GM11168 (cell line): Measurements from ENCODE around the gene DIPK1C.

Experiments used
- in situ Hi-C: fragments of 300-500 bp; cut with MboI; formaldehyde crosslinking; loops from one replicate; pipeline ENCODE4 v1.12.0; 2022; ENCODE audit warnings: low sequenced_read_pairs; ENCODE audit not compliant: unreplicated experiment

DIPK1C gene

GRCh38 chr18:74395648-74396154 is 61.4 kb downstream of the DIPK1C start:
- in situ Hi-C loops = no loop called here

DNA sequence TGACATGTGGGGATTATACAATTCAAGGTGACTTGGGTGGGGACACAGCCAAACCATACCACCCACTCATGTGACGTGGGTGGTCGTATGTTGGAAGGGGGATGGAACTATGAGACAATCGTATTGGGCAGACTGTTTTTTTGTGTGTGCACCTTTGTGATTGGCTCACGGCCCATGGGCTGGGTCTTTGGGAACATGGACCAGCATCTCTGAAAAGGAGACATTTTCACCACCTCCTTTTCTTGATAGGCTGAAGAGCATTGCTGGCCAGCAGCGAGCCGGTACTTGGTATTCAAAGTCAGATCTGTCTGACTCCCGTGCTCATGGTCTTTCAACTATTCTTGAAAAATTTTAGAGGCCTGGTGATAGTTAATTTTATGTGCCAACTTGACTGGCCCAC is 62.1 kb downstream of the DIPK1C start:
- in situ Hi-C loops = no loop called here

DNA sequence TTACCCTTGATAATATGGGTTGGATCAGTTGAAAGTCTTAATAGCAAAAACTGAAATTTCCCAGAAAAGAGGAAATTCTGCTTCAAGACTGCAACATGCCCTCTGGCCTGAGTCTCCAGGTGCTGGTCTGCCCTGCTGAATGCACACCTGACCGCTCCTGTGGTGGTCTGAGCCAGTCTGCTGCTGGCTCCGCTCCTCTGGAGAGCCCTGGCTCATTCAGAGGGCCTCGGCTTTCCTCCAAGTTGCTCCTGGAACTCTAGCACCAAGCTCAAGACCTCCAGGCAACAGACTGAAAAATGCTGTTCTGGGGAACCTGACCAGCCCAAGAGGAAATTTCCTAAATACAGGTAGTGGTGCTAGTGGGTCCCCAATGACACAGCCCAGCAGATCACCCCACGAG is 64.8 kb downstream of the DIPK1C start:
- in situ Hi-C loops = no loop called here

DNA sequence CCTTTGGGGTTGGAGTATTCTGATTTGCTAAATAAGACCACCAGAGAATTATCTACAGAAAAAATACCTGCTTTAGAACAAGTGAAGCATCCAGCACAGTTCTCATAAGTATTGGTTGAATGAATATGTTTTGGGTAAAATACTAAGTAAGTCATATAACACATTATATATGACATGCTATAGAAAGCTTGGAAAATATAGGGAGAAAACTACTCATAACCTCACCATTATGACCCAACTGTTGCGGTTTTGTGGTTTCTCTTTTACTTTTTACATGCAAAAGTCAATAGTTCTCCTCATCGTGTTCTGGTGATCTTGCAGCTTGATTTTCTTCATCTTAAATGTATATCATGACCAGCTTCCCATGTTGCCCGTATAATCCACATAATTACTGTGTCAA is 66.2 kb downstream of the DIPK1C start:
- in situ Hi-C loops = no loop called here

DNA sequence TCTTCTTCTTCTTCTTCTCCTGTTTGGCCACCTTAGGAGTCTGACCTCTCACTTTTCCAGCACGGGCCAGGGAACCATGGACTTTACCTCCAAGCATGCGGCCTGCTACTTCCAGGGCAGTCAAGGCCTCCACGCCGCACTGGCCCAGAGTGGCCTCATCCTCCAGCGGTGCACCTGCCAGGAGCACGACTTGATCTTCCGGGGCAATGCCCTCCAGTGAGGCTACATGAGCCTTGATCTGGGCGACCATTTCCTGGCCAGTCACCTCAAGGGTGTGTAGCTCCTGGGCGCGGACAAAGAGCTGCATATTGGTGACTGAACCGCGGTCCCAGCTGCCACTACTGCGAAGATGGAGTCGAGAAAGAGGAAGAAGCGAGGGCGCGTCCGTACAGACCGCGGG is 67.1 kb downstream of the DIPK1C start:
- in situ Hi-C loops = no loop called here

DNA sequence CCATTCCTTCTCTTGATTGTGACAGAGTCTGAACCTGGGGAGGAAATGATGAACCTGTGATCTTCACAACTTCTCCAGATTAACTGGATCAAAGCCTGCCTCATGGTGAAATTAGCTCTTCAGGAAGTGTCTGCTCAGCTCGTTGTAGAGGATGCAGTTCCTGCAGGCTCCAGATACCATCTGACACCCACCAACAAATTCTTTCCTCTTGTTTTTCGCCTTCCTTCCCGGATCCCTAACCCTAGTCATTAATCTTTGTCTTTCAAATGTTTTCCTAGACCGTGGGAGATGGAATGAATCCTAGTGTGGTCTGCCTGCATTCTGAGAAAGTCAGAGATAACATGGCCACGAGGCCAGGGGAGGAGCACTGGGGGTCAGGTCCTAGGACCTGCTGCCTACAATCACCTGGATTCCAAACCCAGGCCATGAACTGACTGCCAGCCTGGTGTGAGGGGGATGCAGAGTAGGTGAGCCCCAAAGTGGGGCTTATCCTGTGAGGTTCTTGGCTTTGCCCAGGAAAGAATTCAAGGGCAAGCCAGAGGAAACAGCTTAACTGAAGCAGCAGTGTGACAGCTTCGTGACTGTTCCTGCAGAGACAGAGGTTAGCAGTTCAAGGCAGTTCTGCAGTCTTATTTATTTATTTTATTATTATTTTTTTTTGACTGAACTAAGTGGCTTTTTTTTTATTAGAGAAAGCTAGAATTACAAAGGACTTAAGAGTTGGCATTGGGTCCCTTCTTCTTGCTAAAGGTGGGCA is 67.8 kb downstream of the DIPK1C start:
- in situ Hi-C loops = no loop called here

DNA sequence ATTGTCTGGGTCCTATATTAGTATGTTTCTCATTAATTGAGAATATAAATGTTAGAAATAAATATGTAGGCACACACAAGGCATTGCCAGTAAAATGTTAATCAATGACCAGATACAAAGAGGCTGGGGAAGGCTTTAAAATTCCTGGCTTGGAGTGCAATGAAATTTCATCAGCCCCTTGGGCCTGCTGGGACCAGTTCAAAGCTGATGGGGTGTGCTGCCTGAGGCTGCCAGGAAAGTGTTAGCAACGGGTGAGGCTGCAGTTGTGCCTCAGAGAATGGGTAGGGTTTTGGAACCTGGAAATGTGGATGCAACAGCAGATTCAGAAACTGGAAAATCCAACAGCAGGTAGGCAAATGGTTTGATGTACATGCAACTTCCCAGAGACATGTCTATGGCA is 68.9 kb downstream of the DIPK1C start:
- in situ Hi-C loops = no loop called here

- in situ Hi-C loops = no loop called here
Measured at GRCh38 chr18:74387383-74387782, 69.7 kb downstream of the DIPK1C start.
